ENCODE measurements around the gene PRDM16.

Gene PRDM16

DNA sequence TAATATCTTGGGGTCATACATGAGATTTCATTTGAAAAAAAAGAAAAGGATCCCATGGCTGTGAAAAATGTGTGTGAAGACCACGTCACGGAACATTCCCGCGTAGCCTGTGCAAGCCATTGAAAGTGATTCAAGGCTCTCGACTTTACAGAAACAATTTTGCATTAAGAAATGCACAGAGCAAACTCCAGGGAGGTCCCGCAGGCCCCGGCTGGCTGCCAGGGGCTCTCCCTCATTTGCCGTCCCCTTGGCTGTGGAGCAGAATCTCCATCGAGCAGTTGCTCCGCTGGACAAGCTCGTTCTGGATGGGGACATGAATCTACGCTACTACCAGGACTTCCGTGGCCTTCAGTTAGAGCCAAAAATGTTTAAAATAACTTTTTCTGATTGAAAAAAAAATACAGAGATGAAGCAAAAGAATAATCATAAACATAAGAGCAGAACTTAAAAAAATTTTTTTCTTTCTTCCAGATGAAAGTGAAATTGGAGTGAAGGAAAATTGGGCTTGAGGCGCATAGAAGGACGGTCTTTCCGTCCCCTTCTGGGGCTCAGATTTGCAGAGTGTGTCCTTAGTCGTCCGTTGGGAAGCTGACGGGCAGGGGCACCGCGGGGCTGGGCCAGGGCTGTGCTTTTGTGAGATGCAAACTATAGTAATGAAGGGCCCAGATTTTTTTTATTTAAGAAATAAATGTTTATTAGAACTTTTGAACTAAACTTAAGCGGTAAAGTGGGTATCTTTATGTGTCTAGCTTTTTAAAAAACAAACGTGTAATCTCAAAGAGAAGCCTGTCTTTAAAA, 317.4 kb downstream of the PRDM16 start:
- TF ChIP-seq, protein P1, sequence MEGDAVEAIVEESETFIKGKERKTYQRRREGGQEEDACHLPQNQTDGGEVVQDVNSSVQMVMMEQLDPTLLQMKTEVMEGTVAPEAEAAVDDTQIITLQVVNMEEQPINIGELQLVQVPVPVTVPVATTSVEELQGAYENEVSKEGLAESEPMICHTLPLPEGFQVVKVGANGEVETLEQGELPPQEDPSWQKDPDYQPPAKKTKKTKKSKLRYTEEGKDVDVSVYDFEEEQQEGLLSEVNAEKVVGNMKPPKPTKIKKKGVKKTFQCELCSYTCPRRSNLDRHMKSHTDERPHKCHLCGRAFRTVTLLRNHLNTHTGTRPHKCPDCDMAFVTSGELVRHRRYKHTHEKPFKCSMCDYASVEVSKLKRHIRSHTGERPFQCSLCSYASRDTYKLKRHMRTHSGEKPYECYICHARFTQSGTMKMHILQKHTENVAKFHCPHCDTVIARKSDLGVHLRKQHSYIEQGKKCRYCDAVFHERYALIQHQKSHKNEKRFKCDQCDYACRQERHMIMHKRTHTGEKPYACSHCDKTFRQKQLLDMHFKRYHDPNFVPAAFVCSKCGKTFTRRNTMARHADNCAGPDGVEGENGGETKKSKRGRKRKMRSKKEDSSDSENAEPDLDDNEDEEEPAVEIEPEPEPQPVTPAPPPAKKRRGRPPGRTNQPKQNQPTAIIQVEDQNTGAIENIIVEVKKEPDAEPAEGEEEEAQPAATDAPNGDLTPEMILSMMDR (IDR thresholded peaks at IDR 0.05; ENCODE audit: insufficient read depth, low read length, poor library complexity, severe bottlenecking) = no peak
- H3K4me3 ChIP-seq (replicated peaks; ENCODE audit: low read depth, low read length) = no peak overlapping the region
- H3K36me3 ChIP-seq (ENCODE audit: control insufficient read depth, insufficient read depth, low read length) = no peaks in the 10 kb centered on the region
- no peaks in the 10 kb centered on the region for H3K27me3 ChIP-seq (replicated peaks; ENCODE audit: control insufficient read depth, insufficient read depth, low read length)
- DNase-seq (ENCODE audit: extremely low read depth, insufficient read length) = no peak

DNA sequence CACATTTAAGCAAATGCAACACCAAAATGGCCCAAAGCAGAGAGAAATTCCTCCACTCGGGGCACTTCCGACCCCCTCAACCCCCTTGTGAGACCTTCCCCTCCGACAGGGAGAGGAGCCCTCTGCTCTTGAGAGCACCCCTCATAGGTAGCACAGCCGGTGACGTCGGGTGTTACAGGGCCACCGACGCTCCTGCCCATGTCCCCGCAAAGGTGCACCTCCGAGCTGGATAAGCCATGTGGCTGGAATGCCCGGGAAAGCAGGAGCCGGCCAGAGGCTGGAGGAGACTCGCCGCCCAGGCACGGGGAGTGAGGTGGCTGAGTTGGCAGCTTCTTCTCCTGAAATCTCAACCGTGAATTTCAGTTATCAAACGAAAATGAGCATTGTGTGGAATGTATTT, 318.4 kb downstream of the PRDM16 start:
- DNase-seq (ENCODE audit: extremely low read depth, insufficient read length) = no peak
- TF ChIP-seq, protein P1 (IDR thresholded peaks at IDR 0.05; ENCODE audit: insufficient read depth, low read length, poor library complexity, severe bottlenecking) = no peak
- no peaks in the 10 kb centered on the region for H3K27me3 ChIP-seq (replicated peaks; ENCODE audit: control insufficient read depth, insufficient read depth, low read length)
- H3K36me3 ChIP-seq (ENCODE audit: control insufficient read depth, insufficient read depth, low read length) = no peaks in the 10 kb centered on the region
- H3K4me3 ChIP-seq (replicated peaks; ENCODE audit: low read depth, low read length) = no peak overlapping the region

DNA sequence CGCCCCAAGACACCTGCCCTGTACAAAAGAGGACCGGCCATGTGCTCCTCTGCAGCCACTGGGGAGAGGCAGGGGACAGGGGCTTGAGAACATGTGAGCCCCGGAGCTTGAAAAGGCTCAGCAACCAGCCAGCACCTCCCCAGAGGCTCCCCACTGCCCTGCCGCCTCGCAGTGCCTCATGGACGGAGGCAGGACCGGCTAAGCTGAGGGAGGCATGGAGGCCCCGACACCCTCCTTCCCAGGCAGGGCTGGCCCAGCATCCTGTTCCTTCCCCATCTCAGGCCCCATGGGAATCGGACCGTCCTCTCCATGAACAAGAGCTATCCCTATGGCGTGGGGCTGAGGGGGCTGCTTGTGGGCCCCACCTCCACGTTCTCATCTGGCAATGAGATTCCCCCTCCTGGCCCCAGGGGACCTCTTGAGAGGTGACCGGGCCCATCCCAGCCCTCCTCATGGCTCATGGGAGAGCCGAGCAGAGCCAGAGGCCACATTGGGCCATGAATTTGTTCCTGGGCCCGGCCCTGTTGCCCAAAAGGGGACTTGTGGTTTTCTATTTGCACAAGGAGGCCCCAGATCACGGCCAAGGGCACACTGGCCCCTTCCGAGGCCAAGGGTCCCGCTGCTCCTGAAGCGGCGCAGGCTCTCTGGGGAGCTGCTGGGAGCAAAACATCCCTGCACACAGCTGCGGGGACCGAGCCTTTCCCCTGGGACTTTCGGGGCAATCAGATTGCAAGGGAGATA, 320.3 kb downstream of the PRDM16 start:
- no peaks in the 10 kb centered on the region for H3K27me3 ChIP-seq (replicated peaks; ENCODE audit: control insufficient read depth, insufficient read depth, low read length)
- no peaks in the 10 kb centered on the region for H3K36me3 ChIP-seq (ENCODE audit: control insufficient read depth, insufficient read depth, low read length)
- no peak for DNase-seq (ENCODE audit: extremely low read depth, insufficient read length)
- no peak overlapping the region for H3K4me3 ChIP-seq (replicated peaks; ENCODE audit: low read depth, low read length)
- TF ChIP-seq, protein P1 (IDR thresholded peaks at IDR 0.05; ENCODE audit: insufficient read depth, low read length, poor library complexity, severe bottlenecking) = no peak

DNA sequence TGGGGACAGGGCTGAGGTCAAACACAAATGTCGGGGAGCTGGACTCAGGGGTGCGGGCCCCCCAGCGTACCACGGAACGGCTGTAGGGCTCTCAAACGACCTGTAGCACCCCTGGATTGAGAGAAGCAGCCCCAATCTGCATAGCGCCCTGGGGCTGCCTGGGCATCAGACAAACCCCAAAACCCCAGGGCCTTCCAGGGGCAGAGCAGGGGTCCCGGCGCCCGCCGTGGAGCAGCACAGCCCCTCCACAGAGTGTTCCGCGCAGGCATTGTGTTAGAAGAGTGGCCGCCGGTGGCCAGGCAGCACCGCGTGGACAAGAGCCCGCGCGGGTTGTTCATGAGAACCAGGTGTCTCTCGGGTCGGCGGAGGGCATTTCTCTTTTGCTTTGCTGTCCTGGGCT, 321.3 kb downstream of the PRDM16 start:
- TF ChIP-seq, protein P1 (IDR thresholded peaks at IDR 0.05; ENCODE audit: insufficient read depth, low read length, poor library complexity, severe bottlenecking) = no peak
- DNase-seq (ENCODE audit: extremely low read depth, insufficient read length) = no peak
- no peaks in the 10 kb centered on the region for H3K27me3 ChIP-seq (replicated peaks; ENCODE audit: control insufficient read depth, insufficient read depth, low read length)
- H3K36me3 ChIP-seq (ENCODE audit: control insufficient read depth, insufficient read depth, low read length) = no peaks in the 10 kb centered on the region
- no peak overlapping the region for H3K4me3 ChIP-seq (replicated peaks; ENCODE audit: low read depth, low read length)

DNA sequence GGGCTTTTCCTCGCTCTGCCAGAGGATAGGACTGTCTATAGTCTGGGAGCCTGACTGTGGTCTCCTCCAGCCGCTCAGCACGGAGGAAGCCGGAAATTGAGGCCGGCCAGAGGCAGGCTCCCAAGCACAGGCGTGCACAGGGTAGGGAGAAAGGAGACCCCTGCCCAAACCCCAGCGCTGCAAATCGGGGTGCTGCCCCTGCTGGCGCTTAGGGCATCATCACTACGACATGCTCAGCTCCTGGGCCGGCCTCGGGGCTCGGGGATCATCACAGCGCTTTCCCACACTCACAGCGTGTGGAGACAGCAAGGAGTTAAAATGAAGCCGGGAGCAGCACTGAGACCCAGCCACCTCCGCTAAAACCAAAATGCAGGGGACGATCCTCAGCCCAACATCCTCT, 322.7 kb downstream of the PRDM16 start:
- no peaks in the 10 kb centered on the region for H3K27me3 ChIP-seq (replicated peaks; ENCODE audit: control insufficient read depth, insufficient read depth, low read length)
- H3K4me3 ChIP-seq (replicated peaks; ENCODE audit: low read depth, low read length) = no peak overlapping the region
- no peaks in the 10 kb centered on the region for H3K36me3 ChIP-seq (ENCODE audit: control insufficient read depth, insufficient read depth, low read length)
- no peak for DNase-seq (ENCODE audit: extremely low read depth, insufficient read length)
- TF ChIP-seq, protein P1 (IDR thresholded peaks at IDR 0.05; ENCODE audit: insufficient read depth, low read length, poor library complexity, severe bottlenecking) = no peak

Measured in GM06990 (cell line).